ENCODE results near the gene ROR1. TPM values are rescaled to one million over a fixed set of nuclear protein-coding genes. Genes with fewer than 3 reads are reported as not detected.

Gene ROR1
- polyA plus RNA-seq, 1 of the 3 experiments (the other 2 are of a cell fraction): 4.0 TPM

DNA sequence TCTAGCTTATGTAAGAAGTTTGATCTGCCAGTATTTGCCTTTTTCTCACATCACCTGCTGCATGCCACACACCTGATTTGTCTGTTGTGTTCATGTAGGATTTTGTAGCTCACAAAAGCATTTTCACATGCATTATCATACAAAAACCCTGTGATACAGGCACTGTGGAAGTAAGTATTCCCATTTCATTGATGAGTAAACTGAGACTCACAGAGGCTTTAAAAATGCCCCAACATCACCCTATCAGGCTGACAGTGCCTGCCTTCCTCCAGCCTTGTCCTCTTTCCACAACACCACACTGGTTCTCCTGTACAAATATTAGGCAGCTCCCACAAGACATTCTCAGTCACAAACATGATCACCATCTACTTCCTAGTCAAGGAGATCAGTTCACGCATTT is 343.7 kb downstream of the ROR1 start:
- no peak overlapping the region for H3K4me3 ChIP-seq (ENCODE audit: low read depth in 2 of 2, low read length in 1 of 2)
- H3K9me3 ChIP-seq: no peaks in the 10 kb centered on the region
- no peak overlapping the region for H3K27ac ChIP-seq (ENCODE audit: low read depth in 2 of 2, low read length in 1 of 2)
- POLR2A ChIA-PET: no interaction called here
- peaks cover 0 to 3% of the 10 kb centered on the region in 2 experiments; a peak in 1 of 4 replicates for H3K4me1 ChIP-seq (ENCODE audit: control insufficient read depth in 1 of 2, insufficient read depth in 2 of 2, low read depth in 1 of 2, low read length in 1 of 2)
- H3K79me2 ChIP-seq (ENCODE audit: insufficient read depth): no peaks in the 10 kb centered on the region
- no peaks in the 10 kb centered on the region for H3K27me3 ChIP-seq (ENCODE audit: insufficient read depth)
- no peaks in the 10 kb centered on the region for H4K20me1 ChIP-seq (ENCODE audit: insufficient read depth)
- H3K4me2 ChIP-seq: no peak overlapping the region
- H3F3A ChIP-seq (replicated peaks; ENCODE audit: insufficient read depth): no peaks in the 10 kb centered on the region
- CTCF ChIA-PET: interaction anchor here (1.0 to 3.5 kb wide), 3 partner anchors 12 to 426 kb away, joined by 3 to 17 read pairs (median 3); no protein-coding TSS in a partner anchor
- no peaks in the 10 kb centered on the region for H3K36me3 ChIP-seq (replicated peaks in 1 of 2; ENCODE audit: control insufficient read depth in 1 of 2, insufficient read depth in 2 of 2, low read length in 1 of 2)
- H3K9me2 ChIP-seq: no peaks in the 10 kb centered on the region
- no peak overlapping the region for H2AFZ ChIP-seq (ENCODE audit: low read depth)
- TF ChIP-seq RAD21 (IDR thresholded peaks at IDR 0.05; ENCODE audit: low read length) (no peak), NRF1 (IDR thresholded peaks at IDR 0.05; ENCODE audit: low read depth, low read length) (no peak), FOSL2 (IDR thresholded peaks at IDR 0.05; ENCODE audit: borderline replicate concordance, low read depth) (no peak), RFX5 (IDR thresholded peaks at IDR 0.05; ENCODE audit: low read length) (no peak), JUND (IDR thresholded peaks at IDR 0.05) (no peak), ELF1 (IDR thresholded peaks at IDR 0.05) (no peak), TAF1 (IDR thresholded peaks at IDR 0.05; ENCODE audit: borderline replicate concordance, low read depth, low read length) (no peak), USF1 (IDR thresholded peaks at IDR 0.05; ENCODE audit: borderline replicate concordance, low read depth) (no peak), GATA2 (CRISPR knock-in tag; IDR thresholded peaks at IDR 0.05) (no peak), NFIC (IDR thresholded peaks at IDR 0.05; ENCODE audit: borderline replicate concordance) (no peak), CTCF (IDR thresholded peaks at IDR 0.05) (no peak), IRF3 (IDR thresholded peaks at IDR 0.05; ENCODE audit: low read depth, low read length) (no peak), POLR2AphosphoS5 (IDR thresholded peaks at IDR 0.05; ENCODE audit: low read depth, low read length) (no peak), EP300 (IDR thresholded peaks at IDR 0.05; ENCODE audit: borderline replicate concordance in 1 of 2, low read depth in 1 of 2, low read length in 1 of 2) (no peak), FOXJ3 (CRISPR knock-in tag; IDR thresholded peaks at IDR 0.05) (no peak), MXI1 (IDR thresholded peaks at IDR 0.05; ENCODE audit: low read depth, low read length) (no peak), EZH2phosphoT487 (IDR thresholded peaks at IDR 0.05; ENCODE audit: borderline replicate concordance, low read depth) (no peak), RXRA (IDR thresholded peaks at IDR 0.05; ENCODE audit: borderline replicate concordance, low read depth) (no peak), ZBTB33 (IDR thresholded peaks at IDR 0.05; ENCODE audit: borderline replicate concordance, low read depth) (no peak)
- TF ChIP-seq, protein P1, sequence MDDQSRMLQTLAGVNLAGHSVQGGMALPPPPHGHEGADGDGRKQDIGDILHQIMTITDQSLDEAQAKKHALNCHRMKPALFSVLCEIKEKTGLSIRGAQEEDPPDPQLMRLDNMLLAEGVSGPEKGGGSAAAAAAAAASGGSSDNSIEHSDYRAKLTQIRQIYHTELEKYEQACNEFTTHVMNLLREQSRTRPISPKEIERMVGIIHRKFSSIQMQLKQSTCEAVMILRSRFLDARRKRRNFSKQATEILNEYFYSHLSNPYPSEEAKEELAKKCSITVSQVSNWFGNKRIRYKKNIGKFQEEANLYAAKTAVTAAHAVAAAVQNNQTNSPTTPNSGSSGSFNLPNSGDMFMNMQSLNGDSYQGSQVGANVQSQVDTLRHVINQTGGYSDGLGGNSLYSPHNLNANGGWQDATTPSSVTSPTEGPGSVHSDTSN (IDR thresholded peaks at IDR 0.05): no peak
- 57% methylated on average over 1 of the region's 1 CpG for WGBS (ENCODE audit: low lambda C conversion rate)
- no peak overlapping the region for H3K9ac ChIP-seq
- no peak for DNase-seq
